OCI-M2 (cell line): Measurements from ENCODE around the gene AGAP1.

Experiments
- DNase-seq: peaks from one replicate; lab custom pipeline; 2025; ENCODE audit not compliant: unreplicated experiment; lab: John Stamatoyannopoulos, UW

The AGAP1 gene

GRCh38 chr2:235900631-235901030 is 406.8 kb downstream of the AGAP1 start:
- no peak for DNase-seq

GRCh38 chr2:235901243-235901642 is 407.4 kb downstream of the AGAP1 start:
- no peak for DNase-seq

DNA sequence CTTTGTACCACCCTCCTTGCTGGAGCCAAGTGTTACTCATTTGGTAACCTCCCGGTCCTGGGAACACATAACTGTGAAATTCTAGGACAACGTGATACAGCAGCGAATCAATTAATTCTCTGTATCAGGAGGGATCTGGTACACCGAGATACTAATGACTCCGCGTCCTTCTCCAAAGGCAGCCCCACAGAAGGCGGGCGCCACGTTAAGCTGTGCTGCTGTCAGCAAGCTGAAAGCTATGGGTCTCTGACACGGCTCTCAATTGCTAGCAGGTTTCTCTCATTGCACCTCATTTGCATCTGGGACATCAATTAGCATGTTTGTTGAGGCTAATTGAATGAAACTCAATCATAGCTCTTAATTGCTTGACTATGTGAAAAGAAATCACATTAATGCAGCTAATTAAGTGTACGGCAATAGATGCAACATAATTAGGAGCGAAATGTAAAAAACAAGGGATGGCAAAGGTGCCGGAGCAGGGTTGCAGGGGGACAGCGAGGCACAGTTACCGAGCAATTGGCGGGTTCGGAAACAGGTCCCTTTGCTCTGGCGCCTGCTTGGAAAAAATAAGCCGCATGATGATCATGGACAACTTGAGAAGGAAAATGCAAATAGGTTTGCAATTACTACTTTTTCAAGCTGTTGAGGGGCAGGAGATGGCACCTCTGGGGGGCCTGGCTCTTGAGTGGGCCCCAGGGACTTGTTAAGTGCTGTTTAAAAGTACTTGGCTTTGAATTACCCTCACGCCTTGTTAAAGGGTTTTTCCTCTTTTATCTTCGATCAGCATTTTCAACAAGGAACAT is 410.1 kb downstream of the AGAP1 start:
- no peak for DNase-seq

DNA sequence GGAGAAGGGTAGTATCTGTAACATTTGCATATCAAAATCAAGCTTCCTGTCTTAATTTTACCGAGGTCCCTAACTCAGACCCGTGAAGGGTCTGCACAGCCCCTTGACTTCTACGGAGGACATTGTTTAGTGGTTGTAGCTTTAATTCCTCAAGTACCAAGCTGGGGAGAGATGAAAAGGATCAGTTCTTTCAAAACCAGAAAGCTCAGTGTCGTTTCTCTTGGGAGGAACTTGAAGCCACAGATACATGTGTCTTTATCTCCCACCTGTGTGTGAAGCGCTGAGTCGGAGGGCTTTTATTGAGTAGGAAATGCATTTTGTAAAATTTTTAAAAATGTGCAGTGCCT is 410.7 kb downstream of the AGAP1 start:
- no peak for DNase-seq

DNA sequence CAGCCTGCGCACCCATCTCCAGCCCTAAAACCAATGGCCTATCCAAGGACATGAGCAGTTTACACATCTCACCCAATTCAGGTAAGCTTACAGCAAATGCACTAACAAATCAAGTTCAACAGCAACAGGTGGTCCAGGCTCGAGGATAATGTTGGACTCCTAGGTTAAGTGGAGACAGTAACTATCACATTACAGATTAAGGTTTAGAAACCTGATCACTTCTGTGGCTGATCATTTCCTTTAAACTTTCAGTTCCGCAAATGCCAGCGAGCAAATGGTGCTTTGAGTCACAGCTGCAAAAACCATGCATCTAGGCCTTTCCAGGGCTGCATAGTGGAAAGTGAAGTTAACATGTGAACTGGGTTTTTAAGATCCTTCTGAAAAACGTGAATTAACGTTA is 415.0 kb downstream of the AGAP1 start:
- DNase-seq = no peak

DNA sequence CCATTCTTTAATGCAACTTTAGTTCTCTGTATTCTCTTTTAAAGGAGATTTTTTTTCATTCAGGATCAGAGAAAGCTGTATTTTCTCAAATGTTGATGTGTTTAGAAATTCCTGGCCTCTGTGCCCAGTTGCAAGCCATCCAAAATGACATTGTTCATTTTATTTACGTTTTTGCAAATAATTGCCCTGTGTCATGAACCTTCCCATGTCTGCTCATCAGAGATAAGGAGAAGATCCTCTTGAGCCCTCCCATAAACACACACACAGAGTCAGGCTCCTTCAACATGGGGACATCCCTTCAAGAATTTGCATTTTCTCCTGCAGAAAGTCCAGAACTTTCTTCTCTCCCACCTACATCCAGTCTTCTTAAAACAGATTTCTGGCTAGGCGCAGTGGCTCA is 415.5 kb downstream of the AGAP1 start:
- no peak for DNase-seq

DNA sequence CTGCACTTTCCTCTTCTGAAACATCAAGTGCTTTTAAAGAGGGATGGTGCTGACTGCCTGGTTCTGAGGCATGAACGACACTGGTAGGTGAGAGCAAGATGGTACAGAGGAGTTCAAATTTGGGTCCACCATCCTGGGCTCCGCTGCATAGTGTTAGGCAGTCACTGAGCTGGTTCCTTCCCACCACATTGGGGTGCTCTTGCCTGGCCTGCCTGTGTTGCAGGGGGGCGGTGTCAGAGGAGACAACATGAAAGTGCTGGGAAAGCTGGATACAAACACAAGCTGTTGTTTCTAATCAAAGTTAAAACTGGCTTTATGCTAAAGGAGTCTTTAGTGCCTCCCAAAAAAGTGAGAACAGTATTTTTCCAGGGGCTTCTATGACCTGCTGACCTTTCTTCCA is 416.2 kb downstream of the AGAP1 start:
- no peak for DNase-seq

- DNase-seq = no peak
Observed at GRCh38 chr2:235911125-235911524, 417.3 kb downstream of the AGAP1 start.

GRCh38 chr2:235911633-235912233 is 417.9 kb downstream of the AGAP1 start:
- DNase-seq = no peak

DNA sequence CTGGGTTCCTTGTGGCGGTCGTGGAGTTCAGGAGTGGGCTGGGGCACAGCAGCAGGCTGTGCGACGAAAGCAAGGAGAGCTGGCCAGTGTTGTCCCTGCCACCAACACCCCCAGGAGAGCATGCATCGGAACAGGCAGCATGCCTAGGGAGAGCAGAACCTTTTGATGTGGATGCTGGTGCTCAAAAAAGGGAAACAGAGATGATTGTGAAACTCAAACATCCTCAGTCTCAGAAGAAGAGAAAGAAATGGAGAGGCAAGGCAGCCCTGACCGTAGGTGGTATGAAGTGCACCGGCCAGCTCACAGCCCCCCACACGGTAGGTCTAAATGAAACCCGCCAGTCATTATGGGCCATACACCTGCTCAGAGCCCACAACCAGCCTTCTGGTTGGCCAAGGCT is 420.9 kb downstream of the AGAP1 start:
- DNase-seq = no peak

DNA sequence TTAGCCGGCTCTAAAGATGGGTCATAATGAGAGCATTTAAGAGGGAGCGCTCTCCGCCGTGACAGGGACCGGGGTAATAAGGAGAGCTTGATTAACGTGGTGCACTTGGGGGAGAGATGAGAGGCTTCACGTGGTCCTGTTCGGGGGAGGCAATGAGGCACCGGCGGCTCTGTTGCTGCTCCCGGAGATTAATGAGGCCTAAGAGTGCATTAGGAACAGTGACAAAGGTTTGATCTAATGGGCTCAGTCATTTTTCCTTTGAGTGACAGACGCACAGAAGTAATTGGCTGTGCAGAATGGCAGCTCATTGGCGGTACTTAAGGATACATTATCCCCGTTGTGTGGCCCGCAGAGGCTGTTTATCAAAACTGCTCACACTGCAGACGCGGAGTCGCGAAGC is 423.7 kb downstream of the AGAP1 start:
- DNase-seq = no peak

- DNase-seq = no peak
Observed at GRCh38 chr2:235918876-235919275, 425.0 kb downstream of the AGAP1 start.

DNA sequence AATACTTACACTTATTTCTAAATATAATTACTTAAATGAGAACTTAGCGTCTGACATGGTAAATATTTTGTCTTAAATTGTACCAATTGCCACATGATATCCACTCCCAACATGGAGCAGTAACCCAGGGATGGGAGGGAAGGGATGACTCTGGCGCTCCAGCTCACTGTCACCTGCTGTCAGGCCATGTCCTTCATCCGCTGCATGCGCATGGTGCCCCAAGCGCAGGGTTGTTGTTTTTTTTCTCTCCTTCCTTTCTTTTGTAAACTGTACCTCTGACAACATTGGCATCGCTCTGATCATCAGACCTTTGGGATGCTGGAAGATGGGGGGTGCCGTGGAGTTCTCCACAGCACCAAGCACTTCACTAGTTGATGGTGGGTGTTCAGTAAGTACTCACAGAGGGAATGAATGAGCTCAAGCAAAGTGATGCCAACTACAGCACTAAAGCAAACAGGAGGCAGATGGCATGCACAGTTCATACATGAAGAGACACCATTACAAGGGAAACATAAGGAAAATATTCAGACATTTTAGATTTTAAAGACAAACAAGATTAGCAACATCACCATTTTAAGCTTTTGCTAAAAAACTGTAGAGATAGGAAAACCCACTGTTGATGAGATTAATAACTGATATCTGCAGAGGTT is 426.5 kb downstream of the AGAP1 start:
- DNase-seq = no peak

DNA sequence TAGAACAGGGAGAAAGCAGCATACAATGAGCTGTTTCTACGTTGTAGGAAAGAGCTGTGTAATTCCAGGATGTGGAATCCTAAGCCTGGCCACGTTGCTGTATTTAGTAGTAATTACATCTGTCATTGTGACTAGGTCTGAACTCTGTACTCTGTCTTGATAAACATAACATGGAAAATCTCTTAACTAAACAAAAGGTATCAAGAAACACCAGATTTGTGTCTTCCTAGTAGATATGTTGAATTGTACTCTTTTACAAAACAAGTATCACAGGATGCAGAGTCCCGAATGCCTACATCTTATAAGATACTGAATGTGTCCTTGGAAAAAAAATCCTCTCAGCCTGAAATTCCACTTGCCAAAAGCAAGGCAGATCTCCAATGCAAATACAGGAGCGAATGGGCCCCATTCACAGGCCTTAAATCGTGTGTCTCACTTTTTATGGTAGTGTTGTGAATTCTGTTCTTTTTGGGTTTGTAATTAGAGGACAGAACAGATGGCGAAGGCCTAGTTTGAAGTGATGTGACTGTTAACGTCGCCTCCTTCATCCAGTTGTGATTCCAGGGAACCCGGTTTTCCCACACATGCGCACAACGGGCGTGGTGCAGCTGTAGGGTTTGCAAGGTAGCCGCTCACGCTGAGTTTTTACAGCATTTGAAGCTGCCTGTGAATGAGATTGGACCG is 427.8 kb downstream of the AGAP1 start:
- DNase-seq = no peak

GRCh38 chr2:235922839-235923238 is 429.0 kb downstream of the AGAP1 start:
- DNase-seq = no peak

DNA sequence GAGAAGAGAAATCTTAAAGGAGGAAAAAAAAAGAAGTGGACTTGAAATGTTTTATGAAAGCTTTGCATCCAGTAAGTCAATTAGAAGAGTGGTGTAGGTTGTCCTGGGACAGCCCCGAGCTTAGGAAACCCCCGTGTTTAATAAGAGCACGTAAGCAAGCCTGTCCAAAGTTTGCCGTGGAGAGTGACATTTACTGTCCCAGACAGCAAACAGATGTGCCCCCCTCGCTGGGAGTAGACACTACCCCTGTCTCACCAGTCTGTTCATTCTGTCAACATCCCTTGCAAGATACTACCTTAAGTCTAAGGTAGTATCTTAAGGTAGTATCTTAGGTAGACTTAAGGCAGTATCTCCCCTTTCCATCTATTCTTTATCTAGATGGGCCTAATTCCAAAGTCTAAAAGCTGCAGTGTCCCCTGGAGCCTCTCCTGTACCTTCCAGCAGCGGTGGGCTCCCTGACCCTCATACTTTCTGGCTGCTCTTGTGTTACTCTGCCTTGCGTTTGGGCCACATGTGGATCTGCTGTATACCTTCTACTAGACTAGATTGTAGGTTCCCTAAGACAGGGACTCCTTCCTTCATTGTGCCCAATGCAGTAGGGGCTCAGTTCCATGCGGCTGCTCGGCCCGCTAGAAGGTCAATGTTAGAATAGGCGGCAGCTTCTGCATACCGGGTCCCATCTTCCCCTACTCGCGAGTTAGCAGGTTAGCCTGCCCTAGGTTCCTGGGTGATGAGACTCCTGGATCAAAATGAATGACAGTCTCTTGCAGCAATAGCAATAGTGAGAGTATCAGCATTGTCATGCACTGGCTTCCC is 430.2 kb downstream of the AGAP1 start:
- DNase-seq = no peak

DNA sequence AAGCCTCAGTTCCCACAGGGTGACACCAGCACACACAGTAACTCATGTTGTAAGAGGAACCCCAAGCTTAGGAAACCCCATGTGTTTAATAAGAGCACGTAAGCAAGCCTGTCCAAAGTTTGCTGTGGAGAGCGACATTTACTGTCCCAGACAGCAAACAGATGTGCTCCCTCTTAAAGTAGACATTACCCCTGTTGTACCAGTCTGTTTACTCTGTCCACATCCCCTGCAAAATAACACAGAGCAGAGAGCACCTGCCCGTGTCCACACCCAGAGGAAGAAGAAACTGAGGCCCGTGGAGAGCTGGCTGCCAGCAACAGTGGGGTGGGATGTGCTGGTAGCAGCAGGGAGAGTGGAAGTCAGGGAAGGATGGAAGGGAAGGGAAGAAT is 430.8 kb downstream of the AGAP1 start:
- DNase-seq = no peak

- DNase-seq = no peak
Observed at GRCh38 chr2:235925250-235925919, 431.5 kb downstream of the AGAP1 start.

GRCh38 chr2:235926229-235926628 is 432.4 kb downstream of the AGAP1 start:
- no peak for DNase-seq

GRCh38 chr2:235928751-235929370 is 435.0 kb downstream of the AGAP1 start:
- DNase-seq = no peak
